GM18508 (cell line): ENCODE data around the gene HEXIM1.

Source experiments
- ATAC-seq: cut with Tn5 transposase; IDR thresholded peaks from one replicate; pipeline ENCODE4 v1.9.1; 2021; ENCODE audit warnings: moderate number of reproducible peaks; ENCODE audit not compliant: insufficient read depth, unreplicated experiment

Gene HEXIM1, protein sequence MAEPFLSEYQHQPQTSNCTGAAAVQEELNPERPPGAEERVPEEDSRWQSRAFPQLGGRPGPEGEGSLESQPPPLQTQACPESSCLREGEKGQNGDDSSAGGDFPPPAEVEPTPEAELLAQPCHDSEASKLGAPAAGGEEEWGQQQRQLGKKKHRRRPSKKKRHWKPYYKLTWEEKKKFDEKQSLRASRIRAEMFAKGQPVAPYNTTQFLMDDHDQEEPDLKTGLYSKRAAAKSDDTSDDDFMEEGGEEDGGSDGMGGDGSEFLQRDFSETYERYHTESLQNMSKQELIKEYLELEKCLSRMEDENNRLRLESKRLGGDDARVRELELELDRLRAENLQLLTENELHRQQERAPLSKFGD

DNA sequence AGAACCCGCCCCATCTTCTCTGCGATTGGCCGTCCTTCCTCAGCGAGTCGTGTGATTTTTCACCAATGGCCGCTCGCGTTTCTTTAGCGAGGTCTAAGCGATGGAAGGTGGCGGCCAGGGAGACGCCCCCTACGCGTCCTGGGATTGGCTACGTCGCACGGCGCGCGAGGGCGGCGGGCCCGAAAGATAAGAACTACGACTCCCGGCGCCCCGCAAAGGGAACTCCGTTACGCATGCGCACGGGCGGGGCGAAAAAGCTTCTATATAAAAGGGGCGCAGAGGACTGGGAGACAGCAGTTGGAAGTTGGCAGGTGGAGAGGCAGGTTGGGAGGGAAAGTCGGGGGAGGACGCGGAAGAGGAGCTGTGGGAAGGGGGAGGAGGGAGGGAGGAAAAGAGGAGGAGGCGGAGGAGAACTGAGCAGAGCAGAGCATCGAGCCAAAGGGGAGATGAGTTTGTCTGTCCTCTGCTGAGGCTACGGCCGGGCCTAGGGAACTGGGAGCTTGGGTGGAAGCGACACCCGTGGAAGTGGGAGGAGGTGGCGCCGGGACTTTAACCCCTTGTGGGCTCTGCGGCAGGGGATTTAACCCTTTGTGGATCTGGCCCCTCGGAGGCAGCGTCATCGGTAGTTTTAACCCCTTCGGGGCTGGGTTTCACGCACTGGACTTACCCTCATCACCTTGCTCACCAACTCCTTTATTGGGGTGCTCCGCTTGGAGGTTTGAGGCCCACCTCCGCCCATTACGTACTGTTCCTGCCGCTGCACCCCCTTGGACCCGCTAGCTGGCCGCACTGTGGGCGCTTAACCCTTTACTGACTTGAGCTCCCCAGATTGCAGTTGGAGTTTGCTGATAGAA is at the start of gene HEXIM1:
Gene HEXIM1 (plus strand): TSS at position 293 of the 854 bp plus-strand sequence. CDS start 716 bp downstream, outside the sequence.
- ATAC-seq, result no peak

DNA sequence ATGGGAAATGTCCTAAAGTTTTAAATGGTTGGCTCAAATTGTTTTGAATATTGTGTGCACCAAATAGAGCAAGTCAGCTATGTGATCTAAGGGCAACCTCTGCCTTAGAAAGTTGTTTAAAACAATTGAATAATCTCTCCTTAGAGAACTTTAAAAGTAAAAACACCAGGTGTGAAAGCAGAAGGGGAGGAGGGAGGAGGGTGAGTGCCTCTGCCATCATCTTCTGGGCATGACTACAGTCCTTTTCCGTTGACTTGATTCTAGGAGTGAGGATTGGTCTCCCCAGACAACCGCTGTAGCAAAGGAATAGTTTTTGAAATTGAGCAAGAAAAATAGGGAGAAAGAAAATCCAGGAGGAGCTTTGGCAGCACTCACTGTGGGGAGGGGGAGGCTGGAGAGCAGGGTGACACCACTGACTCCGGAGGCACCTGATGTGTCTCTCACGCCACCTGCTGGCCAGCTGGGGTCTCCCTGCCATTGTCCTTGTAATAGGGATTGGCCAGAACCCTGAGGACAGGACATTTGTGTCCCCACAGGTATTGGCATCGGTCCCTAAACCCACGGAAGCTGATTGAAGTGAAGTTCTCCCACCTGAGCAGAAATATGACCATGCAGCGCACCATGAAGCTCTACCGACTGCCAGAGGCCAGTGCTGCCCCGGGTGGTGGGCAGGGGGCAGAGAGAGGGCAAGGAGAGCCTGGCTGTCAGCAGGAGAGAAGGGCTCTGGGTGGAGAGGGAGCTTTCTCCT is 49.2 kb upstream of the HEXIM1 start:
- no peak for ATAC-seq

DNA sequence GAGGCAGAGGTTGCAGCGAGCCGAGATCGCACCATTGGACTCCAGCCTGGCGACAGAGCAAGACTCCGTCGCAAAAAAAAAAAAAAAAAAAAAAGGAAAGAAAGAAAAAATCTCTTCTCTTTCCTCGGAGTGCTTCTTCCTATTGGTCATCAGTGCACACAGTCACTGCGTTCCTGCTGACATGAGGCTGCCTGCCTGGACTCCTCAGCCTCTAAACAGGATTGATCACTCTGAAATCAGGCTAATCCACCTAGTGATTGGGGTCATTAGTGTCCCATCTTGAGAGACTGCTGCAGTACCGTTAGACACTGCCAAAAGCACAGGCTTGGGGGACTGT is 46.8 kb upstream of the HEXIM1 start:
- ATAC-seq, result no peak

DNA sequence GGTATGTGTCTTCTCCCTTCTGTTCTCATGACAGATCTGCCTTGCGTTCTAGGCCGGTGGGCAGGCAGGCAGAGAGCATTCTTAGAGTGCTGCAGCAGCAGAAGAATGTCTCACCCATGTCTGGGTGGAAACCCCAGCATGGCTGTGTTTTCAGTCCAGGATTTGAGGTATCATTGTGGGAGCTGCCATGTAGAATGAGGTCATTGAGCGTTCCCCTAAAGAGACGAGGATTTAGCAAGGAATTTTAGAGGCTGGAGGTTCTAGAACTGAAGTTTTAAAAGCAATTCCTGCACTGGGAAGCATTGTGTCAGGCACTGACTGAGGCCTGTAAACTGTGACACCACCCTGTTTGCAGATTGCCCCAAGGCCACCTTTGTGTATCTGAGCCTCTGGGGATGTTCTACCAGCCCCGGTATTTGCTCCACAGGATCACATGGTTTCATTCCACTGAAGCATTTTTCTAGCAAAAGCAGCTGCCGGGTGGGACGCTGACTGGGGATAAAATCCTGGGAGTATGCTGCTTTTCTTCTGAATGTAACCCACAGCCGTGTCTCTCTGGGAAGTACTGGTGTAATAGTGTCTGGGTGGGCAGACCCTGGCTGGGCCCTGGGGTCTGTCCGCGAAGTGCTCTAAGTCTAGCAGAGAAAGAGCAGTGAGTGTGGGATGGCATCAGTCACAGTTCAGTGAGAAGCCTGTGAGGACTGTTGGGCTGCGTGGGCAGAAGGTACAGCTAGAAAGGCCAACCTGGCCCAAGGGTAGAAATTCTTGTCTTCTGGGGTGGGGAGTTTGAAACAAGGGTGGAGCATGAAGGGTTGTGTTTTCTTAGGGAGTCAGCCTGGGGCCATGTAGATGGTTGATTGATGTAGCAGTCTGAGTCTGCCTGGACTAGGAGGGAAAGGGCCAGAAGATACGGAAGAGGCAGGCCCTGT is 46.1 kb upstream of the HEXIM1 start:
- no peak for ATAC-seq

DNA sequence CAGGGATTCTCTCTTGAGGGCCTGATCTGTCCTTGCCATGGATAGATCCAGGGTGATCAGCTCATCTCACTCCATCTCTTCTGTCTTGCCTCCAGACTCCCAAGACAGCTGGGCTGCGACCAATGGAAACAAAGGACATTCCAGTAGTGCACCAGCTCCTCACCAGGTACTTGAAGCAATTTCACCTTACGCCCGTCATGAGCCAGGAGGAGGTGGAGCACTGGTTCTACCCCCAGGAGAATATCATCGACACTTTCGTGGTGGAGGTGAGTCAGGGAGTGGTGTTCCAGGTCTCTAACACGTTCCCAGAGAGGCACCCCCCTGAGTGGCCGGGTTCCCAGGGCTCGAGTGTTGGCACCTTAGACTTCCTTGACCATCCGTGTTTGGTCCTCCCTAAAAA is 45.4 kb upstream of the HEXIM1 start:
- ATAC-seq, result no peak

DNA sequence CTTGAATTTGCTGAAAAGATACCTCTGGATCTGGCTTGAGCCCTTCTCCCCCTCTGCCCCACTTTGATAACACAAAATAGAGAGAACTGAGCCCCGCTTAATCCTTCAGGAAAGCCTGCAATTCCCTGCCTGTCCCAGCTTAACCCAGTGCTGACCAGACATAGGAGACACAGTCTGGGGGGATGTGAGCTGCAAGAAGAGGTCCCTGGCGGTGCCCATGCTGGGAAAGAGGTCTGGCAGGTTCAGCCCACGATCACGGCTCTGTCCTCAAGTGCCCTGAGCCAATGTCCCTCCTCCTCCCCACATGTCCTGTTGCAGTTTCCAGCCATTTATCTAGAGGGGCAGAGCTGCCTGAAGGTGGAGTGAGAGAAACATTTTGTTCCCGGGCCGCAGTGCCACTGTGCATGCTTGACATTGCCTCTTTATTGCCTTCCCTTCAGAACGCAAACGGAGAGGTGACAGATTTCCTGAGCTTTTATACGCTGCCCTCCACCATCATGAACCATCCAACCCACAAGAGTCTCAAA is 44.9 kb upstream of the HEXIM1 start:
- ATAC-seq, result no peak

DNA sequence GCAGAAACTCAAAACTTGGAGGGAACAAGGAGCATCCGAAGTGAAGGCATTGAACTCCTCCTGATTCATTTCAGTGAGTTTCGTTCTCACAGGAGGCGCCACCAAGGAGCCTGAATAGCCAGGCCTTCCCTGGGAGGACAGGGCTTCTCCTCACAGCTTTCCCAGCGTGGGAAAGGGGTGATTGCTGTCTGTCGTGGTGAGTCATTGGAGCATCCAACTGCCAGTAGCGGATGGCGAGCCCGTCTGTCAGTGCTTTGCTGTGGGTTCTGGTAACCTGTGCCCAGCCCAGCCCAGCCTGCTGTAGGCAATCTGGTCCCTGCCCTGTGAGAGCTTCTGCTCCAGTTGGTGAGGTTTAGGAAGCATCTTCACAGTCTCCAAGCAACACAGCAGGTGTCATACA is 44.2 kb upstream of the HEXIM1 start:
- no peak for ATAC-seq

DNA sequence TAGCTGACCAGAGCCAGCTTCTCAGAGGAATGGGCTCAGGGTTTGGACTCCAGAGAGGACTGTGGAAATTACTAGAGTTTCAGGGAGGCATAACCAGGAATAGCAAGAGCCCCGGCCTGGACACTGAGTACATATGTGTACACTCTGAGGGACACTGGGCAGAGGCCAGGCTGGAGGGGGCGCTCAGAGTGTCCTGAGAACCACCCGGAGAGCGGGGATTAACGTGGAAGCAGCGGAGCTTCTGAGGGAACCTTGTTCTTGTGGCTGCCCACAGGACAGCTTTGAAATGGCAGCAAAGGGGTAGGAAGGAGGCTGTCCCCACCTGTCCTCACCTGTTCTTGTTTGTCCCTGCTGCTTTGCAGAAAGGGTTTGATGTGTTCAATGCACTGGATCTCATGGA is 43.8 kb upstream of the HEXIM1 start:
- no peak for ATAC-seq

DNA sequence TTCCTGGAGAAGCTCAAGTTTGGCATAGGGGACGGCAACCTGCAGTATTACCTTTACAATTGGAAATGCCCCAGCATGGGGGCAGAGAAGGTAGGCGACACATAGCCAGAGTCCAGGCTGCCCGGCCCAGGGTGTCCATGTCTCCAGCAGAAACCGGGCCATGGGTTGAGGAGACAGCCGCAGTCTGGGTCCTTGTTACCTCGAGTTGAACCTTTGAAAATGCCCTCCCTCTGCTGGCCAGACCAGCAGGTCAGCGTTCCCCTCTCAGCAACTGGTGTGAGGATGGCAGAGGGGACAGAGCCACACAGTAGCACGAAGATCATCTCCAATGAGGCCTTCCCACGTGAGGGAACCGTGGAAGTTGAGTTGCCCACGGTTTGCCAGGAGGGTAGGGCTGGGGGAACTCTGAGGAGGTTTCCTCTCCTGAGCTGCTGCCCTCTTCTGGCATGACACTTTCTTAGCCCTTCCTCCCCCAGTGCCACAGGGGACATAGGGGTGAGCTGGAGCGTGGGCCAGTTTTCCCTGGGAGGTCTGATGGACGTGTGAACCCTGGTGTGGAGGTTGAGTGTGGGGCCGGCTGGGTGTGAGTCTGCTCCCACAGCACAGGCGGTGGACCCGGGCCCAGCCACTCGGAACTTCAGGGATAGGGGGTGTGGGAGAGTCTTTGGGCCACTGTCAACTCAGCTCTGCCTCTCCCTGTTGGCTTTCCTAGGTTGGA is 43.2 kb upstream of the HEXIM1 start:
- ATAC-seq, result no peak

DNA sequence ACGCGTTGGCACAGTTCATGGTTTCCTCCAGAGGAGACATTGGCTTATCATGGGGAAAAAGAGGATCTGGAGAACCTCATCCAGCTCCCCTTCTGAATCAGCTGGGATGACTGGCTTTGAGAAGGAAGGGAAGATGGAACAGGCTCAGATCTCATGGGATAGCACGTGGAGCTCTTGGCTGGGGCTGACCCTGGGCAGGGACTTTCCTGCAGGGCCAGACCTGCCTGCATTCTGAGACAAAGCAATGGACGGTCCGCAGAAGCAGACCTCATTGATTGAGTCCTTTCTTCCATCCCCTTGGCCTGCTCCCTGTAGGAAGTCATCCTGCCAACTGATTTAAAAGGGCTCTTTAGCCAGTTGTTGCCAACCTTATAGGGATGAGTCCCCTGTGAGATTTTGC is 42.2 kb upstream of the HEXIM1 start:
- ATAC-seq, result no peak

DNA sequence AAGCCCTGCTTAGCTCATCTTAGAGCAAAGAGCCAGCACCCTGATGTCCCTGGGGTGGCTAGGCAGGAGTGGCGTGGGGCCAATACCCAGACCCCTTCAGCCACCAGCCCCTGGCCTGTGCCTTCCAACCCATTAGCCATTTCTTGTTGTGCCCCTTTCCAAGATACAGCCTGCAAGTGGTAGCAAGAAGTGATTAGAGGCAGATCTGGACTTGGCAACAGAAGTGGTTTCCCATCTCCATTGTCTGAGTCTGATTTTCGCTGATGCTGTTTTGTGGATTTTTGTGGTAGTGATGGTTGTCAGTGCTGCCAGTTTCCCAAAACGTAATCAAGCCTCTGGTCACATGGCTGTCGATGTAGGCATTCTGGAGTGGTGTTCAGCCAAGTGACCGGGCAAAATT is 41.7 kb upstream of the HEXIM1 start:
- no peak for ATAC-seq

DNA sequence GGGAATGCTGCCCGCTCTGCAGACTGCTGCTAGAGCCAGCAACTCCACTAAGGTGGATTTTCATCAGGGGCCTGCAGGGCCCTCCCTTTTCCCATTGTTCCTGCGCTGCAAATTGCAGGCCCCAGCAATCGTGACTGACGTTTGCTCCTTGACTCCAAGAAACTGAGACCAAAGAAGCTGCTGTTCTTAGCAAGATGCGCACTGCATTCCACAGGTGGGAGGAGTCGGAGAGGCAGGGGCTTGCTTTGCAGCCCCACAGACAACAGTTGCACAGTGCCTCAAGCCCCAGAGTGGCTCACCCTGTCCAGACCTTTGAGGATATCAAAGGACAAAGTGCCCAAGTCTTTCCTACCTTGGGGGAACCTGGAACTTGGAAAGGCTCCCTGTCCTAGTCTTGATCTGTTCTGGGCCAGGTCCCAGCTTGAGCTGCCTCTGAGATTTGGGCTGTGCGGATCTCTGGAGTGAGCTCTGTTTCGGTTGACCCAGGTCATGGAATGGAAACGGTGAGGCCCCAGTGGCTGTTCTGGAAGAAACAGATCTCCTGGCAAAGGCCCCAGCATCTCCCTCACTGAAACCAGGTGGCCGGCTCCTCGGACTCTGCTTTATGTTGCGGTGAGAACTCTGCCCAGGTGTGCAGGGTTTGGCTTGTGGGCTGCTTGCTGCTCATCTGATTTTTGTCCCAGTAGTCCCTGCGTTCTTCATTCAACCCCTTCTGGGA is 40.8 kb upstream of the HEXIM1 start:
- no peak for ATAC-seq

DNA sequence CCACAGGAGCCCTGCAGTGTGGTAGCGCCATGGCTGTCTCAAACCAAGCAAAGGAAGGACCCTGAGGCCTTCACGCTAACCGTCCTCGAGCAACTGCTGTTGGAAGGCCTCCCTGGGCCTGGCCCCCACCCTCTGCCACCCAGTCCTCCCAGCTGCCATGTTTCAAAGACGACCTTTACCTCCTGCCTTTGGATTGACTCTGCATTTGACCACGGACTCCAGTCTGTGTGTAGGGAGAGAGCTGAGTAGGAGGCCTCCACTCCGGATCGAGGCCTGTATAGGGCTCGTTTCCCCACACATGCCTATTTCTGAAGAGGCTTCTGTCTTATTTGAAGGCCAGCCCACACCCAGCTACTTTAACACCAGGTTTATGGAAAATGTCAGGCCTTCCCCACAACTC is 40.2 kb upstream of the HEXIM1 start:
- no peak for ATAC-seq

DNA sequence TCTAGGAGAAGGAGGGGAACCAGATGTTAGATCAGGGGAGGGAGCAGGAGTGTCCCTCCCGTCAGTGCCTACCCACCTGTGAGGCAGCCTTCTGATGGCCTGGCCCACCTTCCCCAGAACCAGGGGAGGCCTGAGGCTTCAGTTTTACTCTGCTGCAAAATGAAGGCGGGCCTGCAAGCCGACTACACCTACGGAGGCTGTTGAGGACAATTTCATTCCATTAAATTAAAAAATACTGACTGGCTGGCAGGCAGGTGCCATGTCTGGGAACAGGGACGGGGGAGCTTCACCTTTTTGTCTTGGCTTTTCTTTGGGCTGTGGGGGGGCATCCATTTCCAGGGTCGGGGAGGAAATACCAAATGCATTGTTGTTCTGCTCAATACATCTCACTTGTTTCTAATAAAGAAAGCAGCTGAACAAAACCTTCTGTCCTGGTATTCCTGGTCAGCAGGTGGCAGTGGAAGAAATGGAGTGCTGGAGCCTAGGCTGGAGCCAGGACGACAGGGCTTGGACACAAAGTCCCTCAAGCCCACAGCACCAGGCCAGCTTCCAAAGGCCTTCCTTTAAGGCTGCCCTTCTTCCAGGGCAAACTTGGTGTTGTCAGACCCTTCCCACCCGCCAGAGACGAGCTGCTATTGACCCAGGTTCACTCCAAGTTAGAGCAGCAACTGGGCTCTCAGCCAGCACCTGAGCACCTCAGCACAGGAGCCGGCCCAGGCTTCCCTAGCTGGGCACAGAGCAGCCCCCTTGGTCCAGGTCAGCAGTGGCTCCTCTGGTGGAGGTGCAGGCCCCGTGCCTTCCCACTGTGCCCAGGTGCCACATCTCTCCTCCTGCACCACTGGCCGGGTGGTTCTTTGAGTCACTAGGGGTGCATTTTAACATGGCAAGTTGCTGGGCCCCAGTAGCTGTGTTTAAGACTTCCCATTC is 39.4 kb upstream of the HEXIM1 start:
- ATAC-seq, result no peak

DNA sequence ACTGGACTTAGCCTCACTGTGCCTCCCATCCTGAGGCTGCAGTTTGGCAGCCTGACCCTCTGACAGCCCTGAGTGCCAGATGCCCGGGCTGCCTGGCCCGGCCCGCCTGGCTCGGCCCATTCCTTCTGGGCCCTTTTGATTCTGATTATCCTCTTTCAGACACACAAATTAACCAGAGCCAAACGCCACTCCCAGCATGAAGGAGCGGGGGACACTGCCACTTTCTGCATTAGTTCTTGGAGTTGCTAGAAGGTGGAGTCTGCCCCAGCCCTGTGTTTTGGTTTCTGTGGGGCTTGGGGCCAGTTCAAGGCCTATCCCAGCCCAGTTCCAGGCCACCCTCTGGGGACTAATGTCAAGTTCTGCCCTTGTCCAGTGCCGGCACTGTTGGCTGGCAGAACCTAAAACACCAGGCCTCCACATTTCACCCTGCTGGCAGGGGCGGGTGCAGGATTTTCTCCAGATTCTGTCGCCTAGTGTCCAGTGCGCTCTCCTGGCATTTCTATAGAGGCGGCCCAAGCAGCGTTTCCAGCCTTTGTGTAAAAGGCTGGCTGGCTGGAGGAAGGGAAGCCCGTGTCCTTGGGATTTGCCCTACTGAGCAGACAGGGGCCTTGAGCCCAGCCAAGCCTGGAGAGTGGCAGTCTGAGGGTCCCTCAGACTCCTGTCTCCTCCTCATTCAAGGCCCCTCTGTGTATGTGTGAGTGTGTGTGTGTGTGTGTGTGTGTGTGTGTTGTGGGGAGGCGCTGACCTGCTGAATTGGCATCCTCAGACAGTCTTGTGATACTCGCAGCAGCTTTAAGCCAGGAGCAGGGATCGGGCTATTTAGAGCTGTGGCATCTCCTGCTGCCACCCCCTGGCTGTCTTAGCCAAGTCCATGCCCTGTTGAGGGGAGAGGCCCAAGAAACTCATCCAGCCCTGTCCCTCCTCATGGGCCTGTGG is 37.3 kb upstream of the HEXIM1 start:
- ATAC-seq, result no peak

DNA sequence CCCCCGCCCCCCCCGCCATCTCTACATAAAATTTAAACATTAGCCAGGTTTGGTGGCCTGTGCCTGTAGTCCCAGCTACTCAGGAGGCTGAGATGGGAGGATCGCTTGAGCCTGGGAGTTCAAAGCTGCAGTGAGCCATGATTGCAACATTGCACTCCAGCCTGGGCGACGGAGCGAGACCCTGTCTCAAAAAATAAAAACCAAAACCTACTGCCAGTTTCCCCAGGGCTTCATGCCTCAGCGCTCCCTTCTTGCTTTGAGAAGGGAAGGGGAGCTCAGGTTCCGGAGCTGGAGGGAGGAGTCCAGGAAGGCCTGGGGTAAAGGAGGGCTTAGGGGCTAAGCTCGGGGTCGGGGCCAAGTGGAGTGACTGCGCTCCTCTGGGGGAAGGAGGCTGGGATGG is 36.4 kb upstream of the HEXIM1 start:
- ATAC-seq, result no peak
